DND-41 (cell line): ENCODE data around the gene ERBB4.

Source experiments
- ATAC-seq: fragments of 200-7000 bp; cut with Tn5 transposase; 3 replicates; pipeline ENCODE4 v1.9.1; 2021; ENCODE audit warnings: low read depth; ENCODE audit not compliant: insufficient read depth
- DNase-seq: peaks from one replicate; pipeline ENCODE4 v3.0.0-alpha.2; 2020
- H2AFZ ChIP-seq: 2 replicates; pipeline ENCODE4 v1.6.0; 2012; ENCODE audit warnings: low read depth, low read length
- H3K27ac ChIP-seq: 2 replicates; pipeline ENCODE4 v1.5.1; 2012; ENCODE audit warnings: low read length, inconsistent platforms
- H3K27me3 ChIP-seq: fragments of 200-600 bp; sonication (generic); 2 replicates; pipeline ENCODE4 v1.6.0; 2012; ENCODE audit warnings: low read length, mild to moderate bottlenecking, inconsistent platforms; ENCODE audit not compliant: insufficient read depth, poor library complexity
- H3K36me3 ChIP-seq: 2 replicates; pipeline ENCODE4 v1.5.1; 2012; ENCODE audit warnings: low read length, inconsistent platforms; ENCODE audit not compliant: insufficient read depth
- H3K4me1 ChIP-seq: 2 replicates; pipeline ENCODE4 v1.5.1; 2012; ENCODE audit warnings: mild to moderate bottlenecking, low read length; ENCODE audit not compliant: insufficient read depth
- H3K4me2 ChIP-seq: 2 replicates; pipeline ENCODE4 v1.6.0; 2012; ENCODE audit warnings: mild to moderate bottlenecking, moderate library complexity, low read length, inconsistent platforms; ENCODE audit not compliant: insufficient read depth
- H3K4me3 ChIP-seq, 2 experiments: fragments of 200-600 bp in 1 of 2; shearing (Covaris generic) in 1 of 2; 2 replicates each; pipeline ENCODE4 v1.5.1; 2012 to 2016; ENCODE audit warnings: inconsistent platforms in 2 of 2, low read length in 2 of 2, mild to moderate bottlenecking in 2 of 2, low read depth in 1 of 2, moderate library complexity in 1 of 2
- H3K79me2 ChIP-seq: 2 replicates; pipeline ENCODE4 v1.6.0; 2012; ENCODE audit warnings: low read length, inconsistent platforms; ENCODE audit not compliant: insufficient read depth
- H3K9ac ChIP-seq: 2 replicates; pipeline ENCODE4 v1.6.0; 2012; ENCODE audit warnings: low read depth, mild to moderate bottlenecking, inconsistent platforms, low read length, moderate library complexity
- H3K9me3 ChIP-seq: 2 replicates; pipeline ENCODE4 v1.5.1; 2012; ENCODE audit warnings: low read length, moderate library complexity, mild to moderate bottlenecking, inconsistent platforms; ENCODE audit not compliant: insufficient read depth, severe bottlenecking
- H4K20me1 ChIP-seq: 2 replicates; pipeline ENCODE4 v1.6.0; 2012; ENCODE audit warnings: low read length; ENCODE audit not compliant: insufficient read depth
- EZH2 ChIP-seq: IDR thresholded peaks from 3 replicates; pipeline ENCODE4 v1.6.1; 2012; ENCODE audit warnings: borderline replicate concordance, low read depth, mild to moderate bottlenecking, moderate library complexity, low read length, inconsistent platforms; ENCODE audit not compliant: severe bottlenecking
- TF ChIP-seq, protein P1 (sequence below): IDR thresholded peaks from 2 replicates; pipeline ENCODE4 v1.5.1; 2012; ENCODE audit warnings: borderline replicate concordance, low read length, moderate library complexity, mild to moderate bottlenecking; ENCODE audit not compliant: poor library complexity, severe bottlenecking; ENCODE audit errors: extremely low read depth

ERBB4 gene

DNA sequence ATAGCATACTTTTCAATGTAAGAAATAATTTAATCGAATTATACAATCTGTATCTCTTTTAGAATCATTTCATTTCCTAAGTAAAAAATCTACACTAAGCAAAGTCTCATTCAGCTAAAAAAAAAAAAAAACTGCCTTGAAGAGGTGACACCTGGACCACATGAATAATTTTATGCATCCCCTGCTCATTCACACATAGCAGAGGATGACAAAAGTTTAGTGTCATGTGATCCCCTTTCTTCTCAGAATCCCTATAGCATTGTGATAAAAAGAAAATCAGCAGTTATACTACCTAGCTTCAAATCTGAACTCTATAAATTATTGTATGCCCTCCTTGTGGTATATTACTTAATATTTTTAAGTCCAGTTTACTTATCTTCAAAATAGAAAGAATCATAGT is 603.8 kb downstream of the ERBB4 start:
- peak; percentile 25; the same call in 1 of the 3 replicates for ATAC-seq
- TF ChIP-seq, protein P1, sequence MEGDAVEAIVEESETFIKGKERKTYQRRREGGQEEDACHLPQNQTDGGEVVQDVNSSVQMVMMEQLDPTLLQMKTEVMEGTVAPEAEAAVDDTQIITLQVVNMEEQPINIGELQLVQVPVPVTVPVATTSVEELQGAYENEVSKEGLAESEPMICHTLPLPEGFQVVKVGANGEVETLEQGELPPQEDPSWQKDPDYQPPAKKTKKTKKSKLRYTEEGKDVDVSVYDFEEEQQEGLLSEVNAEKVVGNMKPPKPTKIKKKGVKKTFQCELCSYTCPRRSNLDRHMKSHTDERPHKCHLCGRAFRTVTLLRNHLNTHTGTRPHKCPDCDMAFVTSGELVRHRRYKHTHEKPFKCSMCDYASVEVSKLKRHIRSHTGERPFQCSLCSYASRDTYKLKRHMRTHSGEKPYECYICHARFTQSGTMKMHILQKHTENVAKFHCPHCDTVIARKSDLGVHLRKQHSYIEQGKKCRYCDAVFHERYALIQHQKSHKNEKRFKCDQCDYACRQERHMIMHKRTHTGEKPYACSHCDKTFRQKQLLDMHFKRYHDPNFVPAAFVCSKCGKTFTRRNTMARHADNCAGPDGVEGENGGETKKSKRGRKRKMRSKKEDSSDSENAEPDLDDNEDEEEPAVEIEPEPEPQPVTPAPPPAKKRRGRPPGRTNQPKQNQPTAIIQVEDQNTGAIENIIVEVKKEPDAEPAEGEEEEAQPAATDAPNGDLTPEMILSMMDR = no peak
- TF ChIP-seq EZH2 = no peak
- H3K36me3 ChIP-seq = no peaks in the 10 kb centered on the region
- H3K4me2 ChIP-seq = 0 out of 2 replicates have a peak overlapping the region, but pooled peaks have one; percentile 18
- H3K79me2 ChIP-seq = no peaks in the 10 kb centered on the region
- no peaks in the 10 kb centered on the region for H3K27me3 ChIP-seq
- no peak for DNase-seq
- H2AFZ ChIP-seq = no peak overlapping the region
- H3K9ac ChIP-seq = no peak overlapping the region
- no peaks in the 10 kb centered on the region for H3K9me3 ChIP-seq
- H4K20me1 ChIP-seq = no peaks in the 10 kb centered on the region
- peaks cover 40% of the 10 kb centered on the region for H3K4me1 ChIP-seq
- no peak overlapping the region for H3K4me3 ChIP-seq
- H3K27ac ChIP-seq = no peak overlapping the region

DNA sequence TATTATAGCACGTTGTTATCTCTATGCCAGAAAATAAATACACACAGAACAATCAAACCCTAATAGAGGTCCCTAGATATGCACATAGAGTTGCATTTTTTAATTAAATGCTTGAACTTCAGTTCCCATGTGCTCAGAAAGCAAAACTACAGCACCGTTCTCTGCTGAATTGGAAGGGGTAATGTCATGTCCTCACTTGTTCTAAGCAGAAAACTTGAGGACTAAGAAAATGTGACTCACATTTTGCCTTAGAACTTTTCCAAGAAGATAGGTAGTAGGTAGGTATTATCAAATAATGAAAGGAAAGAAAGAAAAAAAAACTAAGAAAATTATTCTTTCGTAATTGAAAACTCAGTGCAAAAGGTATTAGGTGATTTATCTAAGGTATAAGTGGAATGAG is 607.3 kb downstream of the ERBB4 start:
- Histone ChIP-seq H3K9me3 (no peaks in the 10 kb centered on the region), H3K9ac (peak overlapping the region; percentile 37; the same call in 1 of the 2 replicates), H3K4me1 (peaks cover 58% of the 10 kb centered on the region), H3K4me3 (no peak overlapping the region), H3K27me3 (no peaks in the 10 kb centered on the region), H3K36me3 (no peaks in the 10 kb centered on the region), H3K27ac (peak overlapping the region; percentile 59), H3K4me2 (no peak overlapping the region), H4K20me1 (no peaks in the 10 kb centered on the region), H2AFZ (no peak overlapping the region), H3K79me2 (no peaks in the 10 kb centered on the region)
- TF ChIP-seq, protein P1 = no peak
- TF ChIP-seq EZH2 = no peak
- DNase-seq (no peak), ATAC-seq (no peak)

GRCh38 chr2:211930331-211930730 is 608.3 kb downstream of the ERBB4 start:
- Histone ChIP-seq H4K20me1 (no peaks in the 10 kb centered on the region), H3K36me3 (no peaks in the 10 kb centered on the region), H3K27ac (peak overlapping the region; percentile 81), H3K79me2 (no peaks in the 10 kb centered on the region), H3K27me3 (no peaks in the 10 kb centered on the region), H3K4me1 (peaks cover 56% of the 10 kb centered on the region), H2AFZ (no peak overlapping the region), H3K4me2 (peak overlapping the region; percentile 55), H3K9me3 (no peaks in the 10 kb centered on the region), H3K9ac (peak overlapping the region; percentile 37), H3K4me3 (no peak overlapping the region)
- ATAC-seq (peak; percentile 97), DNase-seq (peak; percentile 53)
- no peak for TF ChIP-seq EZH2
- TF ChIP-seq, protein P1 = peak; percentile 54
